K562 (cell line): ENCODE results near the gene CASP1. TPM values are rescaled to one million over a fixed set of nuclear protein-coding genes. Genes with fewer than 3 reads are reported as not detected.
"Not testable (repeated sequence)": the region's sequence is repeated elsewhere in the genome, so short reads cannot be mapped to it uniquely, and the experiment has no call there.

Experiments
- ATAC-seq: fragments of 200-7000 bp; cut with Tn5 transposase; 3 replicates; pipeline ENCODE4 v1.9.1; 2020; ENCODE audit warnings: moderate library complexity
- BruUV-seq: library from RNA; stranded (reverse); fragments of 400-500 nt; replicated peaks from 2 replicates; lab custom pipeline; 2021; lab: Mats Ljungman, UMichigan
- CTCF ChIA-PET: fragments of 300-600 bp; formaldehyde crosslinking; extraction: SDS; loops from one replicate; lab custom pipeline; 2021; ENCODE audit warnings: low intra/inter-chr PET ratio; lab: Yijun Ruan, JAX
- POLR2A ChIA-PET: fragments of 300-600, 350-650 bp; sonication (Branson Sonifier 250); formaldehyde crosslinking; extraction: SDS; loops from one replicate; lab custom pipeline; 2021; ENCODE audit warnings: antibody characterized with exemption, inconsistent platforms; lab: Yijun Ruan, JAX
- DNase-seq, 4 experiments: peaks; one replicate each; pipeline versions ENCODE4 v3.0.0 to v3.0.0-alpha.2; 2011 to 2018; ENCODE audit warnings: low spot score in 3 of 4, mixed read lengths in 3 of 4; ENCODE audit errors: extremely low read depth in 1 of 4
- FAIRE-seq: peaks from 2 replicates; lab custom pipeline; 2011; peaks lifted over from hg19 to GRCh38; lab: Jason Lieb, UNC
- H2AFZ ChIP-seq: 2 replicates; pipeline ENCODE4 v1.6.0; 2011; ENCODE audit warnings: low read depth, low read length, control low read depth, inconsistent platforms
- H3K27ac ChIP-seq: fragments of 200-600 bp; 3 replicates; pipeline ENCODE4 v1.8.0; 2011; ENCODE audit warnings: low read depth, mild to moderate bottlenecking, control low read depth, inconsistent platforms, low read length, moderate library complexity, mixed read lengths; ENCODE audit errors: extremely low read depth
- H3K27me3 ChIP-seq, 2 experiments: fragments of 300-600 bp in 1 of 2; 2 replicates in 1 of 2; 3 replicates in 1 of 2; pipeline versions ENCODE4 v1.6.0 to v1.8.0; 2011; ENCODE audit warnings: inconsistent platforms in 2 of 2, low read length in 2 of 2, mild to moderate bottlenecking in 1 of 2, mixed read lengths in 1 of 2, moderate library complexity in 1 of 2; ENCODE audit not compliant: control insufficient read depth in 2 of 2, insufficient read depth in 2 of 2
- H3K36me3 ChIP-seq: fragments of 300-600 bp; 3 replicates; pipeline ENCODE4 v1.8.0; 2011; ENCODE audit warnings: mild to moderate bottlenecking, low read length, inconsistent platforms; ENCODE audit not compliant: control insufficient read depth, insufficient read depth
- H3K4me1 ChIP-seq, 2 experiments: fragments of 200-600 bp in 1 of 2; replicated peaks in 1 of 2; 2 replicates in 1 of 2; 3 replicates in 1 of 2; pipeline versions ENCODE4 v1.5.1 to v1.8.0; 2011; ENCODE audit warnings: inconsistent platforms in 2 of 2, low read length in 2 of 2, mild to moderate bottlenecking in 1 of 2, mixed read lengths in 1 of 2, moderate library complexity in 1 of 2; ENCODE audit not compliant: control insufficient read depth in 2 of 2, insufficient read depth in 2 of 2
- H3K4me2 ChIP-seq: 2 replicates; pipeline ENCODE4 v1.6.1; 2011; ENCODE audit warnings: low read length, control low read depth, inconsistent platforms, mixed read lengths; ENCODE audit not compliant: insufficient read depth
- H3K4me3 ChIP-seq: fragments of 200-600 bp; sonication (generic), shearing (Covaris generic); 2 replicates; pipeline ENCODE4 v1.5.1; 2016; ENCODE audit warnings: control low read depth, inconsistent platforms
- H3K79me2 ChIP-seq: fragments of 200-600 bp; 3 replicates; pipeline ENCODE4 v1.8.0; 2011; ENCODE audit warnings: low read length, inconsistent platforms; ENCODE audit not compliant: control insufficient read depth, insufficient read depth
- H3K9ac ChIP-seq, 2 experiments: 2 replicates each; pipeline versions ENCODE4 v1.6.0 to v1.6.1; 2011; ENCODE audit warnings: low read depth in 2 of 2, low read length in 2 of 2, control low read depth in 1 of 2, inconsistent platforms in 1 of 2, mild to moderate bottlenecking in 1 of 2, mixed read lengths in 1 of 2; ENCODE audit not compliant: insufficient read depth in 1 of 2
- H3K9me1 ChIP-seq: one replicate; pipeline ENCODE4 v1.6.0; 2011; ENCODE audit warnings: inconsistent platforms, mild to moderate bottlenecking, low read length, moderate library complexity; ENCODE audit not compliant: control insufficient read depth, insufficient read depth
- H3K9me3 ChIP-seq: replicated peaks from 2 replicates; pipeline ENCODE4 v1.5.1; 2011; ENCODE audit warnings: low read depth, low read length, inconsistent platforms; ENCODE audit not compliant: control insufficient read depth, insufficient read depth
- H4K20me1 ChIP-seq: replicated peaks from 2 replicates; pipeline ENCODE4 v1.6.1; 2011; ENCODE audit warnings: low read length, inconsistent platforms, mixed read lengths; ENCODE audit not compliant: control insufficient read depth, insufficient read depth
- BCL6 ChIP-seq: fragments of 250-450 bp; sonication (Bioruptor Pico); IDR thresholded peaks from 2 replicates; pipeline ENCODE4 v1.4.0; 2020
- BDP1 ChIP-seq: IDR thresholded peaks from 3 replicates; pipeline ENCODE4 v1.6.1; 2011; ENCODE audit not compliant: insufficient read length, insufficient read depth
- CBX3 ChIP-seq, 2 experiments: IDR thresholded peaks; 1 replicate in 1 of 2; 2 replicates in 1 of 2; pipeline ENCODE4 v1.6.1; 2012; ENCODE audit warnings: inconsistent platforms in 2 of 2, low read length in 2 of 2, borderline replicate concordance in 1 of 2, control low read depth in 1 of 2
- HNRNPH1 ChIP-seq: fragments of 200-400 bp; formaldehyde crosslinking; optimal IDR thresholded peaks from 2 replicates; pipeline ENCODE3; 2017; ENCODE audit warnings: low read depth, mild to moderate bottlenecking, low read length, moderate library complexity
- POLR2H ChIP-seq: IDR thresholded peaks from 2 replicates; pipeline ENCODE4 v1.6.1; 2016; ENCODE audit warnings: missing genetic modification characterization, low read depth, mild to moderate bottlenecking, control low read depth, missing compliant biosample characterization, moderate library complexity
- SRSF3 ChIP-seq: fragments of 200-400 bp; formaldehyde crosslinking; IDR thresholded peaks from 2 replicates; pipeline ENCODE4 v1.6.1; 2016; ENCODE audit warnings: mild to moderate bottlenecking, low read length, moderate library complexity; ENCODE audit not compliant: insufficient read depth
- TCFL5 ChIP-seq: fragments of 250-450 bp; sonication (Bioruptor Pico); conservative IDR thresholded peaks from 2 replicates; pipeline ENCODE4 v1.6.1; 2021; ENCODE audit warnings: mild to moderate bottlenecking, moderate library complexity, matching md5 sums
- XRCC5 ChIP-seq: fragments of 200-400 bp; formaldehyde crosslinking; IDR thresholded peaks from 2 replicates; pipeline ENCODE4 v1.6.1; 2017; ENCODE audit warnings: low read depth, mild to moderate bottlenecking, low read length
- WGBS: fragments of 100-300 bp; shearing (Covaris generic); methylation state at CpG from one replicate; pipeline ENCODE4 v1.1.6; 2016; ENCODE audit warnings: low coverage, mixed read lengths; ENCODE audit not compliant: insufficient coverage; ENCODE audit errors: missing lambda C conversion rate; 5-methylcytosine and 5-hydroxymethylcytosine counted together
- in situ Hi-C: fragments of 300-500 bp; cut with MboI; formaldehyde crosslinking; loops from 4 replicates; pipeline ENCODE4 v1.15.0; 2018; ENCODE audit warnings: inconsistent platforms, mixed read lengths
- intact Hi-C: fragments of 100-400 bp; cut with micrococcal nuclease; formaldehyde crosslinking; loops from 2 replicates; pipeline ENCODE4 v1.14.2; 2022
- polyA plus RNA-seq, 8 experiments: library from polyadenylated mRNA; depleted of rRNA in 4 of 8; stranded (reverse) in 5 of 8; unstranded in 3 of 8; fragments of >200 nt; fragmentation: Nextera tagmentation in 2 of 8; fragmentation: Illumina TruSeq in 1 of 8; extraction: Ambion mirVana in 2 of 8; extraction: Trizol in 1 of 8; gene quantifications; 2 replicates each; pipeline versions ENCODE4 v1.2.1 to v1.2.3, GENCODE V29; 2011 to 2014; ENCODE audit warnings: inconsistent platforms in 1 of 8, missing spikeins in 1 of 8
- total RNA-seq, 7 experiments: library from RNA; depleted of rRNA in 6 of 7; stranded (reverse); fragments of >200 nt in 6 of 7; fragmentation: Illumina TruSeq in 2 of 7; extraction: Trizol in 2 of 7; gene quantifications; 2 replicates each; pipeline versions ENCODE4 v1.2.1 to v1.2.3, GENCODE V29; 2011 to 2021; ENCODE audit warnings: low replicate concordance in 1 of 7

The CASP1 gene
- total and polyA plus RNA-seq, 9 of the 15 experiments (the other 6 are each of a cell fraction or from before 2014, with no cell fraction given) = not detected

GRCh38 chr11:105070306-105070705 lies 35.4 kb upstream of the CASP1 start:
- TF ChIP-seq BDP1 (no peak), HNRNPH1 (no peak), SRSF3 (no peak), POLR2H (tag) (no peak), XRCC5 (no peak), BCL6 (no peak), CBX3 (IDR thresholded peaks at IDR 0.05; ENCODE audit: borderline replicate concordance in 1 of 2, low read length in 2 of 2) (no peak), TCFL5 (CRISPR knock-in tag) (no peak)
- no peak for DNase-seq
- Histone ChIP-seq H2AFZ (no peak overlapping the region), H3K4me1 (no peaks in the 10 kb centered on the region), H3K4me2 (no peak overlapping the region), H3K9ac (no peak overlapping the region), H3K79me2 (no peaks in the 10 kb centered on the region), H3K9me1 (no peaks in the 10 kb centered on the region), H3K27me3 (no peaks in the 10 kb centered on the region), H3K9me3 (no peaks in the 10 kb centered on the region; the same call in 1 of the 2 replicates), H3K36me3 (no peaks in the 10 kb centered on the region), H3K27ac (no peak overlapping the region), H3K4me3 (no peak overlapping the region), H4K20me1 (no peaks in the 10 kb centered on the region)
- intact Hi-C loops = no loop called here
- no TSS peak for BruUV-seq
- FAIRE-seq = no peak
- in situ Hi-C loops = no loop called here
- WGBS = 2% methylated on average over 4 of the region's 4 CpGs
- no peak for ATAC-seq
- CTCF ChIA-PET = no interaction called here
- POLR2A ChIA-PET = no interaction called here

GRCh38 chr11:105069749-105070148 lies 34.8 kb upstream of the CASP1 start:
- H3K4me2 ChIP-seq, H4K20me1 ChIP-seq, DNase-seq, POLR2A ChIA-PET, BruUV-seq, intact Hi-C loops, FAIRE-seq, ATAC-seq, H3K79me2 ChIP-seq, H3K4me1 ChIP-seq, in situ Hi-C loops, H3K9me1 ChIP-seq, H2AFZ ChIP-seq, H3K27me3 ChIP-seq, H3K27ac ChIP-seq, H3K36me3 ChIP-seq, H3K9me3 ChIP-seq, H3K4me3 ChIP-seq, CTCF ChIA-PET, H3K9ac ChIP-seq: not testable (repeated sequence)
- WGBS = 0% methylated on average over 1 of the region's 2 CpGs

- H3K9me3 ChIP-seq, H3K4me1 ChIP-seq, H2AFZ ChIP-seq, H3K4me3 ChIP-seq, in situ Hi-C loops, H3K36me3 ChIP-seq, CTCF ChIA-PET, H3K9ac ChIP-seq, POLR2A ChIA-PET, H3K79me2 ChIP-seq, H4K20me1 ChIP-seq, H3K27ac ChIP-seq, H3K27me3 ChIP-seq, intact Hi-C loops, H3K9me1 ChIP-seq, H3K4me2 ChIP-seq, DNase-seq, FAIRE-seq, ATAC-seq, BruUV-seq: not testable (repeated sequence)
- WGBS = 0% methylated on average over 9 of the region's 9 CpGs
These were observed 28.4 kb upstream of the CASP1 start for GRCh38 chr11:105063245-105063941.
